Left renal cortex interstitium (tissue), 4 donors: ENCODE measurements around the gene PRCP. TPM values are rescaled to one million over a fixed set of nuclear protein-coding genes. Genes with fewer than 3 reads are reported as not detected.
"Not testable (repeated sequence)": the region's sequence is repeated elsewhere in the genome, so short reads cannot be mapped to it uniquely, and the experiment has no call there.

Experiments
- DNase-seq, 4 donors: peaks; one replicate each; pipeline ENCODE4 v3.0.0-alpha.2; 2013; ENCODE audit warnings: low read depth in 4 of 4, low spot score in 2 of 4, missing footprints in 1 of 4
- polyA plus RNA-seq, 4 donors: library from polyadenylated mRNA; unstranded; fragments of 120-200 nt; gene quantifications; one replicate each; pipeline ENCODE4 v1.2.1, GENCODE V29; 2013; ENCODE audit not compliant: insufficient read length in 4 of 4

Gene PRCP
- polyA plus RNA-seq: 100 to 1,000 TPM; 221 to 304 (median 266) TPM

DNA sequence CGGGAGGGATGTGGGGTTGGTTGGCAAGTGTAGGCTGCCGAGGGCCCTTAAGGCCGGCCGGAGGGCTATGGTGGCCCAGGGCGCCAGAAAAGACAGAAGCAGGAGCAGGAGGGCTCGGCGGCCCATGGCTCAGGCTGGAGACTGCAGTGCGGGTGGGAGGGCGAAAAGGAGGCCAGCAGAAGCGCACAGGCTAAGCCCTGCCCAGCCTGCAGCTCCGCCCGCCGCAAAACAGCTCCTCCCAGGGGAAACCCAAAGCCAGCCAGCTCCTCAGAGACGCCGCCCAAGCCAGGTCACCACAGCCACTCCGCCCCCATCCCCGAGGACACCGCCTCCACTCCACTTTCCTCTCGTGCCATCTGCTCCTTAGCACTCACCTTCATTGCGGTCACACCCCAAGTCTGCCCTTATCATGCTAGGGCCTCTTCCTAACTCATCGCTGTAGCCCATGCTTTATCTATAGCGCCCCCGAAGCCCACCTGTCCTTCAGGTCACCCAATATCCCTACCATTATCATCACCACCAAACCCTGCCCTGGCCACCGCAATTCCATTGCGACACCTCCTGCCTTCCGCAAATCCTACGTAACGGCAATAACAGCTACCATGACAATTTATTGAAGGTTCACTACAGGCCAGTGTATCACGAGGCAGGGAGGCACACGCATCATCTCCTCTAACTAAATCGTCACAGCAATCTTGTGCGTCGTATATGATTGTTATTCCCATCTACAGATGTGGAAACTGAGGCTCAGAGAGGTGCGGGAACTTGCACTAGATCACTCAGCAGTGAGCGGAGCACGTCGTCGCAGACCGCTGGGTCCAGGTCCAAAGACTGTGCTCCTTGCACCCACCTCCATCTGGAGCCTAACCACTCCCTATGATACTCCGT lies at the start of gene PRCP:
TSS of gene PRCP (minus strand) at position 154 of the 888 bp plus-strand sequence. CDS start at position 126, 28 bp downstream.
- DNase-seq: peak; percentile 60 to 84 (median 72)

GRCh38 chr11:82949352-82949751 lies 49.1 kb upstream of the PRCP start:
- DNase-seq: no peak

DNA sequence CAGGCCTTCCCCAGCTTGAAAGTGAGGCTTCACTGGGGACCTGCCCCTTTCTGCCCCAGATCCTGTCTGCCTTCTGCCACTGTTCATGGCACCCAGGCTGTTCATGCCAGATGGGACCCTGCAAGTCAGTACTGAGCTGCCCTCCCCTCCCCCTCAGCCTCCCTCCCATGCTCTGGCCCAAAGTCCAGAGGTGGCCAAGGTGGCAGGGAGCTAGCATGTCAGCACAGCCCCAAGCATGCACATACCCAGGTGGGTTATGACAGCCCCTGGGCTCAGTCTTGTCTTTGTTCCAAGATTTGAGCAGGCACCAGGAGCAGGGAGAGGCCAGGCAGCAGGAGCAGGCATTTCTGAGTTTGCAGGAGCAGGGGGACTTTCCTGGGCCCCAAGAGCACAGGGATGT lies 45.5 kb upstream of the PRCP start:
- no peak for DNase-seq

DNA sequence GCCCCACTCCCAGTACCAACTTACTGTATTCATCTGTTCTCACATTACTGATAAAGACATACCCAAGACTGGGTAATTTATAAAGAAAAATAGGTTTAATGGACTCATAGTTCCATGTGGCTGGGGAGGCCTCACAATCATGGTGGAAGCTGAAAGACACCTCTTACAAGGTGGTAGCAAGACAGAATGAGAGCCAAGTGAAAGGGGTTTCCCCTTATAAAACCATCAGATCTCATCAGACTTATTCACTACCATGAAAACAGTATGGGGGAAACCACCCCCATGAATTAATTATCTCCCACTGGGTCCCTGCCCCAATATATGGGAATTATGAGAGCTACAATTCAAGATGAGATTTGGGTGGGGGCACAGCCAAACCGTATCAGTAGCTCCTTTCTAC lies 44.8 kb upstream of the PRCP start:
- DNase-seq: not testable (repeated sequence)

DNA sequence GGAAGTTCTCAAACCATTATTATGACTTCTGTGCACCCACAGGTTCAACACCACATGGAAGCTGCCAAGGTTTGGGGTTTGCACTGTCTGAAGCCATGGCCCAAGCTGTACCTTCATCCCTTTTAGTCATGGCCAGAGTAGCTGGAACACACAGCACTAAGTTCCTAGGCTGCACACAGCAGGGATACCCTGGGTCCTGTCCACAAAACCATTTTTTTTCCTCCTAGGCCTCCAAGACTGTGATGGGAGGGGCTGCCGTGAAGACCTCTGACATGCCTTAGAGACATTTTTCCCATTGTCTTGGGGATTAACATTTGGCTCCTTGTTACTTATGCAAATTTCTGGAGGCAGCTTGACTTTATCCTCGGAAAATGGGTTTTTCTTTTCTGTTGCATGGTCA lies 44.0 kb upstream of the PRCP start:
- DNase-seq: no peak

- not testable (repeated sequence) for DNase-seq
These were observed 43.2 kb upstream of the PRCP start for GRCh38 chr11:82943430-82943829.

- DNase-seq: no peak
These were observed 42.1 kb upstream of the PRCP start for GRCh38 chr11:82942376-82942775.

- DNase-seq: no peak
These were observed 39.2 kb upstream of the PRCP start for GRCh38 chr11:82939456-82939855.

DNA sequence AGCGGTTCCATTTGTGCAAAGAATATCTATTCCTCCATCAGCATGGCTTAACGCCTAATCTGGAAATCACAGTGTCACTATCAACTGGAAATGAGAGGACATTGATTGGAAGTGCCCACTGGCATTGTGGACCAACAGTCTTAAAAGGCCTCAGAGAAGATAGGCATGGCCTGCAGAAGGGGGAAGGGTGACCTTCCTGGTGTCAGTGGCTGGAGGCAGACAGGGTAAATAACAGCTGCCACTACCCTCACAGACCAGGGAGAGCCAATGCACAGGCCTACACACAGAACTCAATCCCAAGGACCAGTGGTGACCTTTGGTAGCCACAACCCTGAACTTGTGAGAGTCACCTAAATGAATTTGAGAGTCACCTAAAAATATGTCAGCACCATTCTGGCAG lies 37.3 kb upstream of the PRCP start:
- no peak for DNase-seq

- no peak for DNase-seq
These were observed 36.0 kb upstream of the PRCP start for GRCh38 chr11:82936261-82936660.

DNA sequence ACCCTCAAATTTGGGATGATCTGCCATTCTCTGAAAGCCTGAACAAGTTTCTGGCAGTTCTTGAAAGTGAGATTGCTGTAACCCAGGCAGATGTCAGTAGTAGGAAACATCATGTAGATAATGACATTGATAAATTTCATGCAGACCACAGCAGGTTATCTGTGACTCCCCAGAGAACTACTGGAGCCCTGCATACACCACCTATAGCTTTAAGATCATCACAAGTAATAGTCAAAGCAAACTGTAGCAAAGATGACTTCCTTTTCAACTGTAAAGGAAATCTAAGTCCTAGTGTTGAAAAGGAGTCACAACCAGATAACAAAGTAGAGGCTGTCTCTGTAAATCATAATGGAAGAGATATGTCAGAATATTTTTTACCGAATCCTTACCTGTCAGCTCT lies 32.3 kb upstream of the PRCP start:
- DNase-seq: no peak

GRCh38 chr11:82930734-82931133 lies 30.5 kb upstream of the PRCP start:
- DNase-seq: no peak

GRCh38 chr11:82930229-82930628 lies 30.0 kb upstream of the PRCP start:
- DNase-seq: no peak

- DNase-seq: no peak
These were observed 28.9 kb upstream of the PRCP start for GRCh38 chr11:82929121-82929520.

- peak in 1 of 4 donors; percentile 17 for DNase-seq
These were observed 27.1 kb upstream of the PRCP start for GRCh38 chr11:82927264-82927880.

DNA sequence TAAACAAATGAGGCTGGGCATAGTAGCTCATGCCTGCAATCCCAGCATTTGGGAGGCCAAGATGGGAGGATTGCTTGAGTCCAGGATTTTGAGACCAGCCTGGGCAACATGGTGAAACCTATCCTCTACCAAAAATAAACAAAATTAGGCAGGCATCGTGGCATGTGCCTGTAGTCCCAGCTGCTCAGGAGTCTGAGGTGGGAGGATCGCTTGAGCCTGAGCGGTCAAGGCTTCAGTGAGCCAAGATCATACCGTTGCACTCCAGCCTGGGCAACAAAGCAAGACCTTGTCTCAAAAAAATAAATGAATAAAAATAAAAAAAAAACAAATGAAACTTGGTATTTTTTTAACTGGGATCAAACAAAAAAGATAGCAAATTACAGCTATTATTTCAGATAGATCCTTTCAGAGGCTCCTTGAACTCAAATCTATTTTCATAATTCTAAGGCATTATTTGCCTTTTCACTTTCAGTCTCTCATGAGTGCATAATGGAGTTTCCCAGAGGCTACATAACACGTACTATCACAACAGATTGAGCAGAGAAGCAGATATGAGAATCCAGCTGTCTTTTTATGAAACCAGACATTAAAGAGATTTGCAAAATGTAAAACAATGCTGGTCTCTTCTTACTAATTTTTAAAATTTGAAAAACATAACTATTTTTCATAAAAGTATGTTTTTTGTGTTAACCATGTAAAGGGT lies 24.4 kb upstream of the PRCP start:
- DNase-seq: no peak

DNA sequence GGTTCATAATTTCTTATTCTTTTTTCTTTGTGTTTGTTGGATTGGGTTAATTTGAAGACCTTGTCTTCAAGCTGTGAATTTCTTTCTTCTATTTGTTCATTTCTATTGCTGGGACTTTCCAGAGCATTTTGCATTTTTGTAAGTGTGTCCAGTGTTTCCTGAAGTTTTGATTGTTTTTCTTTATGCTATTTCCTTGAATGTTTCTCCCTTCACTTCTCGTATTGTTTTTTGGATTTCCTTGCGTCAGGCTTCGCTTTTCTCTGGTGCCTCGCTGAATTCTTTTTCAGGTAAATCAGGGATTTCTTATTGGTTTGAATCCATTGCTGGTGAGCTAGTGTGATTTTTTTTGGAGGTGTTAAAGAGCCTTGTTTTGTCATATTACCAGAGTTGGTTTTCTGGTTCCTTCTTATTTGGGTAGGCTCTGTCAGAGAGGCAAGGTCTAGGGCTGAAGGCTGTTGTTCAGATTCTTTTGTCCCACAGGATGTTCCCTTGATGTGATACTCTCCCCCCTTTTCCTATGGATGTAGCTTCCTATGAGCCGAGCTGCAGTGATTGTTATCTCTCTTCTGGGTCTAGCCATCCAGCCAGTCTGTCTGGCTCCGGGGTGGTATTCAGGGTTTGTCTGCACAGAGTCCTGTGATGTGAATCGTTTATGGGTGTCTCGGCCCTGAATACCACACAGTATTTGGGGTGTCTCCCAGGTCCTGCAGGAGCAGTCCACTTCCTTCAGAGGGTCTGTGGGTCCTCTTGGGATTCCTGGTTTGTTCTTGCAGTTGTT lies 22.4 kb upstream of the PRCP start:
- not testable (repeated sequence) for DNase-seq

GRCh38 chr11:82920227-82920626 lies 20.0 kb upstream of the PRCP start:
- not testable (repeated sequence) for DNase-seq

GRCh38 chr11:82919786-82920185 lies 19.6 kb upstream of the PRCP start:
- not testable (repeated sequence) for DNase-seq

GRCh38 chr11:82909015-82909640 lies 8.9 kb upstream of the PRCP start:
- DNase-seq: no peak
